ENCODE data around the gene ATP2B2.

DNA sequence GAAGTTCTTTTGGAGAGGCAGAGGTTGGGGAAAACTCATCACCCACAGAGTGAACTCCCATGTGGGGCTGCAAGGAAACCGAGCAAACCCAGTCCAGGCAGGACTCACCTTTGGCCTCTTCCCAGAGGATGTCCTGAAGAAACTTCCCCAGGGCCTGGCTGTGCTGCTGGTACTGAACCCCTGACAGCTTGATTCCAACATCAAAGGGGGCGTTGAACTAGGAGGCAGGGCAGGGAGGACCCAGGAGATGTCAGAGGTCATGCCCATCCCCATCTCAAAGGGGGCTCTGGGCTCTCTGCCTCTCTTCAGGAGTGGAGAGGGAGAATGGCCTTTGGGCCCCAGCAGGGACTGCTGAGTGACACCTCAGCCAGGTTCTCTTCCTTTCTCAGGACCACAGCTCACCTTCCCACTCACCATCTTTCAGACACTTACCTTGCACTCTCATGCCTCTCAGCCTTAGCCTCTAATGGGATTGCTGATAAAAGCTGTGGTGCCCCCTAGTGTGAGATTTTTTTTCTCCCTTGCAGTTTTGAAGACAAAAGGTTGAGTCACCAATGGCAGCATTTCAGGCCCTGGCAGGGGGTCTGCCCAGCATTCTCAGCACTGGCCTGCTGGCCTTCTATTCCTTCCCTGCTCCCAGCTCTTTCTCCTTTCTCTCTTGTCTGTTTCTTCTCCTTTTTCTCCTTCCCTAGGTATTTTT is 218.6 kb downstream of the ATP2B2 start:
- TF ChIP-seq, protein P1, sequence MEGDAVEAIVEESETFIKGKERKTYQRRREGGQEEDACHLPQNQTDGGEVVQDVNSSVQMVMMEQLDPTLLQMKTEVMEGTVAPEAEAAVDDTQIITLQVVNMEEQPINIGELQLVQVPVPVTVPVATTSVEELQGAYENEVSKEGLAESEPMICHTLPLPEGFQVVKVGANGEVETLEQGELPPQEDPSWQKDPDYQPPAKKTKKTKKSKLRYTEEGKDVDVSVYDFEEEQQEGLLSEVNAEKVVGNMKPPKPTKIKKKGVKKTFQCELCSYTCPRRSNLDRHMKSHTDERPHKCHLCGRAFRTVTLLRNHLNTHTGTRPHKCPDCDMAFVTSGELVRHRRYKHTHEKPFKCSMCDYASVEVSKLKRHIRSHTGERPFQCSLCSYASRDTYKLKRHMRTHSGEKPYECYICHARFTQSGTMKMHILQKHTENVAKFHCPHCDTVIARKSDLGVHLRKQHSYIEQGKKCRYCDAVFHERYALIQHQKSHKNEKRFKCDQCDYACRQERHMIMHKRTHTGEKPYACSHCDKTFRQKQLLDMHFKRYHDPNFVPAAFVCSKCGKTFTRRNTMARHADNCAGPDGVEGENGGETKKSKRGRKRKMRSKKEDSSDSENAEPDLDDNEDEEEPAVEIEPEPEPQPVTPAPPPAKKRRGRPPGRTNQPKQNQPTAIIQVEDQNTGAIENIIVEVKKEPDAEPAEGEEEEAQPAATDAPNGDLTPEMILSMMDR (conservative IDR thresholded peaks at IDR 0.05; ENCODE audit: low read length), result peak; percentile 74
- no peak for TF ChIP-seq EZH2phosphoT487 (IDR thresholded peaks at IDR 0.05; ENCODE audit: borderline replicate concordance, low read depth, low read length)
